HEK293T (cell line): ENCODE data around the gene PDZD2.
"Not testable (repeated sequence)": the region's sequence is repeated elsewhere in the genome, so short reads cannot be mapped to it uniquely, and the experiment has no call there.

Experiments
- CTCF ChIA-PET: fragments of 350-600 bp; formaldehyde crosslinking; extraction: SDS; loops from one replicate; lab custom pipeline; 2021; ENCODE audit warnings: antibody characterized with exemption, inconsistent platforms; lab: Yijun Ruan, JAX
- POLR2A ChIA-PET: fragments of 350-600 bp; formaldehyde crosslinking; extraction: SDS; loops from one replicate; lab custom pipeline; 2020; ENCODE audit warnings: antibody characterized with exemption, inconsistent platforms; lab: Yijun Ruan, JAX
- DNase-seq: peaks from one replicate; pipeline ENCODE4 v3.0.0; 2012; ENCODE audit warnings: mixed read lengths; ENCODE audit errors: extremely low spot score
- ARNT ChIP-seq: fragments of 450-650 bp; IDR thresholded peaks from 2 replicates; pipeline ENCODE4 v1.6.1; 2017; ENCODE audit warnings: mild to moderate bottlenecking
- BHLHE40 ChIP-seq: fragments of 450-650 bp; IDR thresholded peaks from 2 replicates; pipeline ENCODE4 v1.6.1; 2016; ENCODE audit warnings: mild to moderate bottlenecking, moderate library complexity, borderline replicate concordance
- CTBP1 ChIP-seq: fragments of 450-650 bp; IDR thresholded peaks from 2 replicates; pipeline ENCODE4 v1.6.1; 2016; ENCODE audit warnings: borderline replicate concordance
- ELF4 ChIP-seq: fragments of 450-650 bp; IDR thresholded peaks from 2 replicates; pipeline ENCODE4 v1.6.1; 2017; ENCODE audit warnings: antibody characterized with exemption
- FOXA1 ChIP-seq: fragments of 450-650 bp; IDR thresholded peaks from 2 replicates; pipeline ENCODE4 v1.6.1; 2016; ENCODE audit warnings: mild to moderate bottlenecking
- FOXK2 ChIP-seq: fragments of 450-650 bp; IDR thresholded peaks from 2 replicates; pipeline ENCODE4 v1.6.1; 2016; ENCODE audit warnings: mild to moderate bottlenecking
- FOXM1 ChIP-seq: fragments of 450-650 bp; IDR thresholded peaks from 2 replicates; pipeline ENCODE4 v1.6.1; 2017; ENCODE audit warnings: mild to moderate bottlenecking, borderline replicate concordance
- HDGF ChIP-seq: fragments of 450-650 bp; IDR thresholded peaks from 2 replicates; pipeline ENCODE4 v1.6.1; 2017; ENCODE audit warnings: antibody characterized with exemption, borderline replicate concordance
- L3MBTL2 ChIP-seq: fragments of 450-650 bp; conservative IDR thresholded peaks from 2 replicates; pipeline ENCODE4 v1.6.1; 2016; ENCODE audit warnings: mild to moderate bottlenecking
- LEF1 ChIP-seq: fragments of 450-650 bp; IDR thresholded peaks from 2 replicates; pipeline ENCODE4 v1.6.1; 2017; ENCODE audit warnings: mild to moderate bottlenecking, borderline replicate concordance
- NFRKB ChIP-seq: fragments of 450-650 bp; IDR thresholded peaks from 2 replicates; pipeline ENCODE4 v1.6.1; 2016; ENCODE audit warnings: mild to moderate bottlenecking, moderate library complexity
- SP1 ChIP-seq: fragments of 450-650 bp; IDR thresholded peaks from 2 replicates; pipeline ENCODE4 v1.6.1; 2017
- SUZ12 ChIP-seq: fragments of 450-650 bp; IDR thresholded peaks from 2 replicates; pipeline ENCODE4 v1.6.1; 2016; ENCODE audit warnings: mild to moderate bottlenecking
- TARDBP ChIP-seq: fragments of 450-650 bp; IDR thresholded peaks from 2 replicates; pipeline ENCODE4 v1.6.1; 2016
- ZNF384 ChIP-seq: fragments of 450-650 bp; IDR thresholded peaks from 2 replicates; pipeline ENCODE4 v1.6.1; 2016
- TF ChIP-seq, protein P1 (sequence below): fragments of 450-650 bp; IDR thresholded peaks from 2 replicates; pipeline ENCODE4 v1.6.1; 2016

The PDZD2 gene

DNA sequence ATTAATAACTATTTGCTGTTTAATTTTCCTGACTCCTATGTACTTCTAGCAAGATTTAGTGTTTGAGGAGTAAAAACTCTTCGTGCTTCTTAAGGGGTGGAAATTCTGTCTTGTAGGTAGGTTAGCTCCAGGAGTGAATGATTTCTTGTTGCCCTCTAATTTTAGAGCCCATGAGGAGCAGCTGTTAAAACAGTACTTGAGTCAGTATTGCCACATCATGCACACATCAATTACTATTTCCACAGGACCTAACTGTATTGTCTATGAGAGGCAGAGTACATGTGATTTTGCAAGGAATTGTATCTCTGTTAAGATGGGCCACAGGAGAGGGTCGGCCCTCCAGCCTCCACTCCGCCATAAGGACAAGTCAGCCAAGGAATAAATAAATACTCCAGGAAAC, 91.2 kb downstream of the PDZD2 start:
- ChIA-PET CTCF (no interaction called here), POLR2A (no interaction called here)
- no peak for TF ChIP-seq L3MBTL2
- TF ChIP-seq, protein P1, sequence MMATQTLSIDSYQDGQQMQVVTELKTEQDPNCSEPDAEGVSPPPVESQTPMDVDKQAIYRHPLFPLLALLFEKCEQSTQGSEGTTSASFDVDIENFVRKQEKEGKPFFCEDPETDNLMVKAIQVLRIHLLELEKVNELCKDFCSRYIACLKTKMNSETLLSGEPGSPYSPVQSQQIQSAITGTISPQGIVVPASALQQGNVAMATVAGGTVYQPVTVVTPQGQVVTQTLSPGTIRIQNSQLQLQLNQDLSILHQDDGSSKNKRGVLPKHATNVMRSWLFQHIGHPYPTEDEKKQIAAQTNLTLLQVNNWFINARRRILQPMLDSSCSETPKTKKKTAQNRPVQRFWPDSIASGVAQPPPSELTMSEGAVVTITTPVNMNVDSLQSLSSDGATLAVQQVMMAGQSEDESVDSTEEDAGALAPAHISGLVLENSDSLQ: no peak
- TF ChIP-seq FOXA1: no peak
- no peak for TF ChIP-seq FOXK2
- no peak for TF ChIP-seq LEF1
- no peak for TF ChIP-seq ELF4
- DNase-seq: no peak

GRCh38 chr5:31731016-31731415, 92.1 kb downstream of the PDZD2 start:
- DNase-seq: no peak
- TF ChIP-seq CTBP1: no peak
- no peak for TF ChIP-seq ZNF384
- TF ChIP-seq LEF1: no peak
- no peak for TF ChIP-seq BHLHE40
- no peak for TF ChIP-seq NFRKB
- no peak for TF ChIP-seq L3MBTL2
- POLR2A ChIA-PET: no interaction called here
- CTCF ChIA-PET: no interaction called here

GRCh38 chr5:31731710-31732301, 92.9 kb downstream of the PDZD2 start:
- TF ChIP-seq TARDBP: no peak
- TF ChIP-seq BHLHE40: no peak
- TF ChIP-seq L3MBTL2: no peak
- no peak for TF ChIP-seq NFRKB
- CTCF ChIA-PET: no interaction called here
- POLR2A ChIA-PET: no interaction called here
- DNase-seq: no peak

GRCh38 chr5:31732821-31733220, 93.9 kb downstream of the PDZD2 start:
- POLR2A ChIA-PET, CTCF ChIA-PET, DNase-seq: not testable (repeated sequence)

DNA sequence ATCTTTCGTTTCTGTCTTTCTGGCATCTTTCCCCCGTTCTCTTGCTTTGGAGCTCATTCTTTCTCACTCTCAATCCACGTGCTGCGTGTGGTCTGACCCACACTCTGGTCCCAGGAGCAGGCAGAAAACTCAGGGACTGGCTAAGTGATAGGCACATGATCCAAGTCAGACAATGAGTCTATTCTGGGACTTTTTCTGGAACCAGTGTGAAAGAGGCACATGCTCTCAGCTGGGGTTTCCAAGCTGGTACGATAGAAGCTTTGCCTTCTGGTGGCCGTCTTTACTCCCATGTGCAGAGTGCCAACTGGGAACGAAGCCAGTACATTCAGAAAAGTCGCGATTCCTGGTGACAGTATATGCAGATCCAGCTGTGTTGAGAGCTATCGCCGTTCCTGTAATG, 94.4 kb downstream of the PDZD2 start:
- DNase-seq: no peak
- TF ChIP-seq FOXA1 (no peak), BHLHE40 (no peak), SUZ12 (no peak), CTBP1 (no peak), FOXM1 (no peak), LEF1 (no peak), NFRKB (no peak), ELF4 (no peak), TARDBP (no peak), FOXK2 (no peak), SP1 (no peak), ZNF384 (no peak), L3MBTL2 (no peak), ARNT (no peak), HDGF (no peak)
- TF ChIP-seq, protein P1: no peak
- ChIA-PET CTCF (no interaction called here), POLR2A (no interaction called here)

DNA sequence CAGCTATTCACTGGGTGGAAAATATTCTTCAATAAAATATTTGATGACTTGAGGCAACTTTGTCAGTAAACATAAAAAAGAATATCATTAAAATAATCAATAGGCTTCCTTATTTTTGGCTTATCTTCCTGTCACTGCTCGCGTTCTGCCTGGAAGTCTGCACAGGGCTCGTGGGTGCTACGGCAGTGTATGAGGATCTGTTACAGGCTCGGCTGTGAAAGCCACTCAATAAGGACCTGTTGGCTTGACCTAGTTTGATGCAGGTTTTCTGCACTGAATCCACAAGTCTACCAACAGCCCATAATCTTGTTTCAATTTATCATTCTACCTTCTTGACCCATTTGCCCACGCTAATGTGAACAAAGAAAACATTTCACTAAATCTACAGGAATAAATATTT, 97.2 kb downstream of the PDZD2 start:
- CTCF ChIA-PET: no interaction called here

More for the DNA sequence above, 97.2 kb downstream of the PDZD2 start:
- no peak for TF ChIP-seq ZNF384
- TF ChIP-seq NFRKB: no peak
- no peak for TF ChIP-seq LEF1
- no peak for TF ChIP-seq FOXA1
- no peak for TF ChIP-seq FOXM1
- TF ChIP-seq, protein P1: no peak
- no peak for TF ChIP-seq L3MBTL2
- TF ChIP-seq SP1: no peak
- TF ChIP-seq TARDBP: no peak
- TF ChIP-seq CTBP1: no peak
- no peak for TF ChIP-seq HDGF
- TF ChIP-seq ARNT: no peak
- no peak for TF ChIP-seq FOXK2
- TF ChIP-seq BHLHE40: no peak
- TF ChIP-seq SUZ12: no peak
- no peak for TF ChIP-seq ELF4
- POLR2A ChIA-PET: no interaction called here
- DNase-seq: no peak
